Measurements from ENCODE around the gene GLI1.
A peak's percentile ranks its signal among the peaks of the same experiment; 100 is the strongest.
"Not testable (repeated sequence)": the region's sequence is repeated elsewhere in the genome, so short reads cannot be mapped to it uniquely, and the experiment has no call there.

The GLI1 gene

DNA sequence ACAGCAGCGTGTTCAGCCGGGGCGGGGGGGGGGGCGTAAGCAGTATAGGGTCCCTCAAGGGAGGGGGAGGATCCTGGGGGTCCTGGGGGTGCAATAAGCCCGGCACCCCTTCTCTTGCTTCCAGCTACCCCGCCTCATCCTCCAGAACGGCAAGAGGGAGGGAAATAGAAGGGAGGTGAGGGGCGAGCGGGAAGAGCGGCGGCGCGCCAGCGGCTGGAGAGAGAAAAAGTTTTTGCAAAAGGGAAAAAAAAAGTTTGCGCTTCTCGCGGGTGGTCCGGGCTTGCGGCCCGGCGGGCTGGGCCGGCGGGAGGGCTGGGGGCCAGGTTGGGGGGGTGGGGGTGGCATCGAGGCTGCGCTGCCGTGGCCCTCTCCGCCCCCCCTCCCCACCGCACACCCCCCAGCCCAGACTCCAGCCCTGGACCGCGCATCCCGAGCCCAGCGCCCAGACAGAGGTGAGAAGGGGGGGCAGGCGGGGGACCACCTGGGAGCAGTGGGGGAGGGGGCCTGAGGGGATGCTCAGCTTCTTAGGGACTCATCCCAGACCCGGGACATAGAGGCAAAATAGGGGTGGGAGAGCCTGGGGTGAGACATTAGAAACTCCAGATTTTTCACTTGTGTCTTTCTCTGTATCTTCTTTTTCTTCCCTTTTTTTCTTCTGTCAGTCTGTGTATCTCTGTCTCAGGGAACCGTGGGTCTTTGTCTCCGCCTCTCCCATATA lies at the start of gene GLI1:
Gene GLI1, plus strand, starts transcription at position 36 of the 718 bp plus-strand sequence. CDS start 3,907 bp downstream, outside the sequence.
- Histone ChIP-seq H3K27me3 (ENCODE audit: control insufficient read depth, insufficient read depth, low read length) (no peaks in the 10 kb centered on the region), H3K27ac (ENCODE audit: low read depth, low read length) (peak within 1 kb of the TSS; percentile 94), H3K4me1 (ENCODE audit: control insufficient read depth, insufficient read depth, low read length) (peaks cover 25% of the 10 kb centered on the region), H3K9me3 (ENCODE audit: control insufficient read depth, insufficient read depth, low read length) (no peaks in the 10 kb centered on the region), H3K9ac (ENCODE audit: low read depth, low read length) (peak within 1 kb of the TSS; percentile 45), H3K4me3 (ENCODE audit: low read depth, low read length) (peak within 1 kb of the TSS; percentile 87), H3K36me3 (ENCODE audit: control insufficient read depth, insufficient read depth, low read length) (peaks cover 4% of the 10 kb centered on the region; the same call in 1 of the 2 replicates)

GRCh38 chr12:57410534-57410933 lies 49.1 kb upstream of the GLI1 start:
- Histone ChIP-seq H3K4me1 (ENCODE audit: control insufficient read depth, insufficient read depth, low read length) (peaks cover 8% of the 10 kb centered on the region), H3K36me3 (ENCODE audit: control insufficient read depth, insufficient read depth, low read length) (no peaks in the 10 kb centered on the region), H3K9me3 (ENCODE audit: control insufficient read depth, insufficient read depth, low read length) (no peaks in the 10 kb centered on the region), H3K27me3 (ENCODE audit: control insufficient read depth, insufficient read depth, low read length) (no peaks in the 10 kb centered on the region), H3K9ac (ENCODE audit: low read depth, low read length) (no peak overlapping the region), H3K4me3 (ENCODE audit: low read depth, low read length) (no peak overlapping the region), H3K27ac (ENCODE audit: low read depth, low read length) (no peak overlapping the region)

DNA sequence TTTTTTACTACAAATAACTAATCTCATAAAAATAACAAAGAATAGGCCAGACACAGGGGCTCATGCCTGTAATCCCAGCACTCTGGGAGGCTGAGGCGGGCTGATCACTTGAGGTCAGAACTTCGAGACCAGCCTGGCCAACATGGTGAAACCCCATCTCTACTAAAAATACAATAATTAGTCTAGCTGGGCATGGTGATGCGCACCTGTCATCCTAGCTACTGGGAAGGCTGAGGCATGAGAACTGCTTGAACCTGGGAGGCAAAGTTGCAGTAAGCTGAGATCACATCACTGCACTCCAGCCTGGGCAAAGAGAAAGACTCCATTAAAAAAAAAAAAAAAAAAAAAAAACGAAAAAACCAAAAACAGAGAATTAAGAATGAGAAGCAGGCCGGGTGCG lies 45.4 kb upstream of the GLI1 start:
- H3K36me3 ChIP-seq (ENCODE audit: control insufficient read depth, insufficient read depth, low read length); H3K27ac ChIP-seq (ENCODE audit: low read depth, low read length); H3K9me3 ChIP-seq (ENCODE audit: control insufficient read depth, insufficient read depth, low read length); H3K4me3 ChIP-seq (ENCODE audit: low read depth, low read length); H3K9ac ChIP-seq (ENCODE audit: low read depth, low read length); H3K27me3 ChIP-seq (ENCODE audit: control insufficient read depth, insufficient read depth, low read length): not testable (repeated sequence)
- peaks cover 11% of the 10 kb centered on the region for H3K4me1 ChIP-seq (ENCODE audit: control insufficient read depth, insufficient read depth, low read length)

DNA sequence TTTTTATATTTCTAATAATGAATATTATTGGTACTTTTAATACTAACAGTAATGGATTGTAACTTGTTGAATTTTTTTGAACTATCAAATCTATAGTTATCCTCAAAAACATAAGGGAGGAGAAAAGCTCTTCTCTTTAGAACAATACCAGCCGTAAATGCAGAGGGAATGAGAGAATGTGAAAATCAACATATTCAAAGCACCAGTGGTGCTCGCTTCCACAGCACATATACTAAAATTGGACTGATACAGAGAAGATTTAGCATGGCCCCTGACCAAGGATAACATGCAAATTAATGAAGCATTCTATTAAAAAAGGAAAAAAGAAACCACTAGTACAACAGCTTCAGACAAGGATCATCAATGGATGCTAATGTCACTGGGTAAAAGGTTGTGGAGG lies 44.5 kb upstream of the GLI1 start:
- no peaks in the 10 kb centered on the region for H3K9me3 ChIP-seq (ENCODE audit: control insufficient read depth, insufficient read depth, low read length)
- H3K4me1 ChIP-seq (ENCODE audit: control insufficient read depth, insufficient read depth, low read length) = peaks cover 11% of the 10 kb centered on the region
- no peaks in the 10 kb centered on the region for H3K36me3 ChIP-seq (ENCODE audit: control insufficient read depth, insufficient read depth, low read length)
- H3K27ac ChIP-seq (ENCODE audit: low read depth, low read length) = no peak overlapping the region
- no peak overlapping the region for H3K4me3 ChIP-seq (ENCODE audit: low read depth, low read length)
- no peak overlapping the region for H3K9ac ChIP-seq (ENCODE audit: low read depth, low read length)
- no peaks in the 10 kb centered on the region for H3K27me3 ChIP-seq (ENCODE audit: control insufficient read depth, insufficient read depth, low read length)

GRCh38 chr12:57416039-57416996 lies 43.3 kb upstream of the GLI1 start:
- Histone ChIP-seq H3K27ac (ENCODE audit: low read depth, low read length) (no peak overlapping the region), H3K9ac (ENCODE audit: low read depth, low read length) (no peak overlapping the region), H3K36me3 (ENCODE audit: control insufficient read depth, insufficient read depth, low read length) (no peaks in the 10 kb centered on the region)

DNA sequence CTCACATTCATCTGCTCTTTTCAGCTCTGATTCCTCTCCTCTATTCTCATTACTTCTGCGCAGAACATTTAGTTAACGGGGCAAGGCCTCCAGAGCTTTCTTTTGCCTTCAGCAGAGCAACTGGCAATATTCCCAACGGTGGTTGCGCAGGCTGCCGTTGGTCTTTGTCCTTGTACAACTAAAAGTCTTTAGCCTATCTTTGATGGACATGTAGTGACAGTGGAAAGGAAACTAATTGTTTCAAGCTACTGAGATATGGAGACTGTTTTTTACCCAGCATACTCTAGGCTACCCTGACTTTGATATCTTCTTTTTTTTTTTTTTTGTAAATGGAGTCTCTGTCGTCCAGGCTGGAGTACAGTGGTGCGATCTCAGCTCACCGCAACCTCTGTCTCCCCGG lies 41.3 kb upstream of the GLI1 start:
- peaks cover 5% of the 10 kb centered on the region; the same call in 1 of the 2 replicates for H3K36me3 ChIP-seq (ENCODE audit: control insufficient read depth, insufficient read depth, low read length)

More at GRCh38 chr12:57416039-57416996, 43.3 kb upstream of the GLI1 start:
- H3K4me3 ChIP-seq (ENCODE audit: low read depth, low read length) = no peak overlapping the region
- H3K9me3 ChIP-seq (ENCODE audit: control insufficient read depth, insufficient read depth, low read length) = no peaks in the 10 kb centered on the region
- H3K27me3 ChIP-seq (ENCODE audit: control insufficient read depth, insufficient read depth, low read length) = no peaks in the 10 kb centered on the region
- peaks cover 11% of the 10 kb centered on the region for H3K4me1 ChIP-seq (ENCODE audit: control insufficient read depth, insufficient read depth, low read length)

GRCh38 chr12:57419495-57419894 lies 40.1 kb upstream of the GLI1 start:
- H3K27me3 ChIP-seq (ENCODE audit: control insufficient read depth, insufficient read depth, low read length) = no peaks in the 10 kb centered on the region
- H3K9me3 ChIP-seq (ENCODE audit: control insufficient read depth, insufficient read depth, low read length) = no peaks in the 10 kb centered on the region
- no peak overlapping the region for H3K4me3 ChIP-seq (ENCODE audit: low read depth, low read length)
- no peak overlapping the region for H3K27ac ChIP-seq (ENCODE audit: low read depth, low read length)
- H3K9ac ChIP-seq (ENCODE audit: low read depth, low read length) = no peak overlapping the region
- peaks cover 5% of the 10 kb centered on the region; the same call in 1 of the 2 replicates for H3K36me3 ChIP-seq (ENCODE audit: control insufficient read depth, insufficient read depth, low read length)
- H3K4me1 ChIP-seq (ENCODE audit: control insufficient read depth, insufficient read depth, low read length) = peaks cover 11% of the 10 kb centered on the region

More for the DNA sequence above, 41.3 kb upstream of the GLI1 start:
- Histone ChIP-seq H3K9me3 (ENCODE audit: control insufficient read depth, insufficient read depth, low read length) (no peaks in the 10 kb centered on the region), H3K9ac (ENCODE audit: low read depth, low read length) (no peak overlapping the region), H3K4me1 (ENCODE audit: control insufficient read depth, insufficient read depth, low read length) (peaks cover 11% of the 10 kb centered on the region), H3K27me3 (ENCODE audit: control insufficient read depth, insufficient read depth, low read length) (no peaks in the 10 kb centered on the region), H3K4me3 (ENCODE audit: low read depth, low read length) (no peak overlapping the region), H3K27ac (ENCODE audit: low read depth, low read length) (no peak overlapping the region)

DNA sequence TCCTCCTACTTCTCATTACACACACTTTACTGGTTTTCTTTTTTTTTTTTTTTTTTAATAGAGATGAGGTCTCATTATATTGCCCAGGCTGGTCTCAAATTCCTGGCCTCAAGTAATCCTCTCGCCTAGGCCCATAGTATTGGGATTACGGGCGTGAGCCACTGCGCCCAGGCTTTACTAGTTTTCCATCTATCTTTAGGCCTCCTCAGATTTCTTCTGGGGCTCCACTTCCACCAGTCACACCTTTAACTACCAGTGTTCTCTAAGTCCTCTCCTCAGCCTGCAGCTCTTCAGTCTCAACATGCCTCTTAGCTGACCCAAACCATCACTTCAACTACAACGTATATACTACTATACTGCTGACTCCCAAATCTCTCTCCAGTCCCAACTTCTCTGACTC lies 39.1 kb upstream of the GLI1 start:
- Histone ChIP-seq H3K9me3 (ENCODE audit: control insufficient read depth, insufficient read depth, low read length) (no peaks in the 10 kb centered on the region), H3K36me3 (ENCODE audit: control insufficient read depth, insufficient read depth, low read length) (peaks cover 5% of the 10 kb centered on the region; the same call in 1 of the 2 replicates), H3K27ac (ENCODE audit: low read depth, low read length) (no peak overlapping the region), H3K27me3 (ENCODE audit: control insufficient read depth, insufficient read depth, low read length) (no peaks in the 10 kb centered on the region), H3K9ac (ENCODE audit: low read depth, low read length) (no peak overlapping the region), H3K4me3 (ENCODE audit: low read depth, low read length) (no peak overlapping the region), H3K4me1 (ENCODE audit: control insufficient read depth, insufficient read depth, low read length) (peaks cover 3% of the 10 kb centered on the region)

DNA sequence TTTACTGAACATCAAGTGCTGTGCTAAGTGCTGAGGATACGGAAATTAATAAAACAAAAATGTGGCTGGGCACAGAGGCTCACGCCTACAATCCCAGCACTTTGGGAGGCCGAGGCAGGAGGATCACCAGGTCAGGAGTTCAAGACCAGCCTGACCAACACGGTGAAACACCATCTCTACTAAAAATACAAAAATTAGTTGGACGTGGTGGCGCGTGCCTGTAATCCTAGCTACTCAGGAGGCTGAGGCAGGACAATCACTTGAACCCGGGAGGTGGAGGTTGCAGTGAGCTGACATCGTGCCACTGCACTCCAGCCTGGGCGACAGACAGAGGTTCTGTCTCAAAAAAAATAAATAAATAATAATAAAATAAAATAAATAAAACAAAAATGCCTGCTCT lies 32.6 kb upstream of the GLI1 start:
- not testable (repeated sequence) for H3K27me3 ChIP-seq (ENCODE audit: control insufficient read depth, insufficient read depth, low read length); H3K4me3 ChIP-seq (ENCODE audit: low read depth, low read length); H3K27ac ChIP-seq (ENCODE audit: low read depth, low read length); H3K9ac ChIP-seq (ENCODE audit: low read depth, low read length); H3K36me3 ChIP-seq (ENCODE audit: control insufficient read depth, insufficient read depth, low read length); H3K9me3 ChIP-seq (ENCODE audit: control insufficient read depth, insufficient read depth, low read length)
- peaks cover 14% of the 10 kb centered on the region for H3K4me1 ChIP-seq (ENCODE audit: control insufficient read depth, insufficient read depth, low read length)

DNA sequence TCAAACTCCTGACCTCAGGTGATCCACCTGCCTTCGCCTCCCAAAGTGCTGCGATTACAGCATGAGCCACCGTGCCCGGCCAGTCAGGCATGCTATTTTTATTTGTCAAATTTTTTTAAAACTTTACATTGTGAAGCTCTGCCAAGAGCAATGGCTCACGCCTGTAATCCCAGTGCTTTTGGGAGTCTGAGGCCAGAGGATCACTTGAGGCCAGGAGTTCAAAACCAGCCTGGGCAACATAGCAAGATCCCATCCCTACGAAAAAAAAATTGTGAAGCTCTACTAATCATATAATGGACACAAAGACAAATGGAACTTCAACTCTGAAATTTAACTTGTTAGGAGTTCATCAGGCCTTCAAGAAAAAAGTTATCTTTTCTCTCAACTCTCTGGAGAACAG lies 30.6 kb upstream of the GLI1 start:
- H3K27me3 ChIP-seq (ENCODE audit: control insufficient read depth, insufficient read depth, low read length) = no peaks in the 10 kb centered on the region
- no peak overlapping the region for H3K27ac ChIP-seq (ENCODE audit: low read depth, low read length)
- no peak overlapping the region for H3K9ac ChIP-seq (ENCODE audit: low read depth, low read length)
- no peaks in the 10 kb centered on the region for H3K36me3 ChIP-seq (ENCODE audit: control insufficient read depth, insufficient read depth, low read length)
- peaks cover 14% of the 10 kb centered on the region for H3K4me1 ChIP-seq (ENCODE audit: control insufficient read depth, insufficient read depth, low read length)
- H3K4me3 ChIP-seq (ENCODE audit: low read depth, low read length) = peak overlapping the region; percentile 66
- H3K9me3 ChIP-seq (ENCODE audit: control insufficient read depth, insufficient read depth, low read length) = no peaks in the 10 kb centered on the region
